GM12872 (cell line): ENCODE data around the gene TMEM121.

Experiments
- TF ChIP-seq, protein P1 (sequence below): IDR thresholded peaks from 3 replicates; pipeline ENCODE4 v1.5.1; 2011; ENCODE audit warnings: low read depth, mild to moderate bottlenecking, low read length, moderate library complexity; ENCODE audit not compliant: insufficient read depth

The TMEM121 gene

DNA sequence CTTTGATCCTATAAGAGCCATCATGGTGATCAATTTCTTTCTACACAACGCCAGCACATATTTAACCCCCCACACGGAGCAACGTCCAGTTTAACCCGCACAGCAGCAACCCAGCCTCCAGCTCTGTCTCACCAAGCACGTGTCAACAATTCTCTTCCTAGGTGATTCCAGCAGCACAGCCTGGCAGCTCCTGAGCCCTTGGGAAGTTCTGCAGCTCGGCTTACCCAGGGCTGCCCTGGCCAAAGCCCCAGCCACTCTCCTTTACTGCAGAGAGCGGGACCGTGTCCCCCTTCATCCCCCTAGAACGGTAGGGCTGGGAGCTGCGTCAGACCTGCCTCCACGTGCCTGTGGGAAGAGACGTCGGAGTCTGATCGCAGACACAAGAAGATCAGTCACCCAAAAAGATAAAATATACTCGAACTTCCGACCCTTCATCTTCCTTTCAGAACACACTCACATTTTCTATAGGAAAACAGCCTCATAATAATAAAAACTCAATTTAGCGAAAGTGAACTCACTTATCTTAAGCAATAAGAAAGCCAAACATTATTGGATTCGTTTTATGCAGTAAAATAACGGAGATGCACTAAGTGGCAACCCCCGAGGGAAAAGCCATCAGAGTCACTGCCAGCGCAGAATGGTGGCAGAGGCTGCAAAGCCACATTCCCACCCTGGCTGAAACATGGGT, 7.6 kb downstream of the TMEM121 start:
- TF ChIP-seq, protein P1, sequence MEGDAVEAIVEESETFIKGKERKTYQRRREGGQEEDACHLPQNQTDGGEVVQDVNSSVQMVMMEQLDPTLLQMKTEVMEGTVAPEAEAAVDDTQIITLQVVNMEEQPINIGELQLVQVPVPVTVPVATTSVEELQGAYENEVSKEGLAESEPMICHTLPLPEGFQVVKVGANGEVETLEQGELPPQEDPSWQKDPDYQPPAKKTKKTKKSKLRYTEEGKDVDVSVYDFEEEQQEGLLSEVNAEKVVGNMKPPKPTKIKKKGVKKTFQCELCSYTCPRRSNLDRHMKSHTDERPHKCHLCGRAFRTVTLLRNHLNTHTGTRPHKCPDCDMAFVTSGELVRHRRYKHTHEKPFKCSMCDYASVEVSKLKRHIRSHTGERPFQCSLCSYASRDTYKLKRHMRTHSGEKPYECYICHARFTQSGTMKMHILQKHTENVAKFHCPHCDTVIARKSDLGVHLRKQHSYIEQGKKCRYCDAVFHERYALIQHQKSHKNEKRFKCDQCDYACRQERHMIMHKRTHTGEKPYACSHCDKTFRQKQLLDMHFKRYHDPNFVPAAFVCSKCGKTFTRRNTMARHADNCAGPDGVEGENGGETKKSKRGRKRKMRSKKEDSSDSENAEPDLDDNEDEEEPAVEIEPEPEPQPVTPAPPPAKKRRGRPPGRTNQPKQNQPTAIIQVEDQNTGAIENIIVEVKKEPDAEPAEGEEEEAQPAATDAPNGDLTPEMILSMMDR = no peak

DNA sequence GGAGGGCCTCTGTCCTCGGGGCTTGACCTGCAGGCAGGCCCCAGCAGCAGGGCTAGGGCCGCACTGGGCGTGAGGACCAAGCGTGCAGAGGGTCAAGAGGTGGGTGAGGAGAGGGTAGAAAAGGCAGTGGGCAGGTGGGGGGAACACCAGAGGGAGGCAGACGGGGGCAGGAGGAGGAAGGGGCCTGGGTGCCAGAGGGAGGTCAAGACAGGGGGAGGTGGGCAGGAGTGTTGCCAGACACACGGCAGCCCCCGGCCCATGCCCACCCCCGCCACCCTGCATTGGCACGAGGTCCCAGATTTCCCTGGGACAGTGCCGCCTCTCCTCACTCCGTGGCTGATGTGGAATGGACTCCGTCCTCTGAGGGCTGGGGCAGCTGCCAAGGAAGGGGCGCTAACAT, 8.2 kb downstream of the TMEM121 start:
- TF ChIP-seq, protein P1 = no peak

DNA sequence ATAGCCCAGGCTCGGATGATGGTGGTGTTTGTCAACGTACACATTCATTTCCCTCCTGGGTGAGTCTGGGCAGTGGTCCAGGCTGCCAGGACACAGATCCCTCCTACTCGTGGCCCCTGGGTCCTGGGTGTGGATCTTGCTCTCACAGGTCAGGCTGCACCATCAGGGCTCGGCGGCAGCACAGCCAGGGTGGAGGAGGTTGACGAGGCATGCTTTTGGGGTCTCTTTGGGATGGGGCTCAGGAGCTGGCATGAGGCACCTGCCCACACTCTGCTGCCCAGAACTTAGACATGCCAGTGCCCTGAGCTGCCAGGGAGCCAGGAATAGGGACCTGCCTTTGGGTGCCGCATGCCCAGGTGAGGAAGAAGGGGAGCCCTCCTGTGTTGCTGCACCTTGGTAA, 9.7 kb downstream of the TMEM121 start:
- TF ChIP-seq, protein P1 = no peak

DNA sequence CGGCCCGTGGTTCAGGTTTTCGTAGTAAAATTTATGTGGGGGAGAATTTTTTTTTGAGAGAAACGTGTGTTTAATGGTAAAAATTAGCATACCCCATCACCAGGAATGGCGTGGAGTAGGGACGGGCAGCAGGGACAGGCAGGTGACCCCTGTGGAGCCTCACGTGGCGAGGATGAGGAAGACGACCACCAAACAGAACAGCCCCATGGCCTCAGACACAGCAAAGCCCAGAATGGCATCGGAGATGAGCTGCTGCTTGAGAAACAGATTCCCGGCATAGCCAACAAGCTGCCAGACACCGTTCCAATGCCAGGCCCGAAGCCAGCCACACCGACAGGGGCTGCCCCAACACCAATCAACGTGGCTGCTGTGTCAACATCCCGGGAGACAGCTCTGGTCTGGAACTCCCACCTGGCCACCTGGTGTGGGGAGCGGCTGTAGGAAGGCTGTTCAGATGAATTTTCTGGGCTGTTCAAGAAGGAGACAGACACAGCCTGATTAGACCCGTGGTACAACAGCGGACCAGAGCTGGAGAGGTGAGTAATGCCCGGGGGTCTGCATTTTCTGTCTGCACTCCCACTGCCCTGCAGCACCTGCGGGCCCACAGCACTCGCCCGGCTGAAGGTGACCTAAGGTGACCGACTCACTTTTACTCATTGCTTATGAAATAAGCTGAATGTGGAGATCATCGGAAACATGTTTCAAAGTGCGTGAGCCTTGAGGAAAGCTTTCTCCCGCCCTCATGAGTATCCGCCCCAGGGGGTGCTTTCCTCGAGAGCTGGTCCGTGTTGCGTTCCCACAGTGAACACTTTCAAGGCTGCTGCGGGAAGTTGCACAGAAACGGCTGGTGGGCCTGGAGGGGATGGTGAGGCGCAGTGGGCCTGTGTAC, 10.6 kb downstream of the TMEM121 start:
- TF ChIP-seq, protein P1 = no peak

DNA sequence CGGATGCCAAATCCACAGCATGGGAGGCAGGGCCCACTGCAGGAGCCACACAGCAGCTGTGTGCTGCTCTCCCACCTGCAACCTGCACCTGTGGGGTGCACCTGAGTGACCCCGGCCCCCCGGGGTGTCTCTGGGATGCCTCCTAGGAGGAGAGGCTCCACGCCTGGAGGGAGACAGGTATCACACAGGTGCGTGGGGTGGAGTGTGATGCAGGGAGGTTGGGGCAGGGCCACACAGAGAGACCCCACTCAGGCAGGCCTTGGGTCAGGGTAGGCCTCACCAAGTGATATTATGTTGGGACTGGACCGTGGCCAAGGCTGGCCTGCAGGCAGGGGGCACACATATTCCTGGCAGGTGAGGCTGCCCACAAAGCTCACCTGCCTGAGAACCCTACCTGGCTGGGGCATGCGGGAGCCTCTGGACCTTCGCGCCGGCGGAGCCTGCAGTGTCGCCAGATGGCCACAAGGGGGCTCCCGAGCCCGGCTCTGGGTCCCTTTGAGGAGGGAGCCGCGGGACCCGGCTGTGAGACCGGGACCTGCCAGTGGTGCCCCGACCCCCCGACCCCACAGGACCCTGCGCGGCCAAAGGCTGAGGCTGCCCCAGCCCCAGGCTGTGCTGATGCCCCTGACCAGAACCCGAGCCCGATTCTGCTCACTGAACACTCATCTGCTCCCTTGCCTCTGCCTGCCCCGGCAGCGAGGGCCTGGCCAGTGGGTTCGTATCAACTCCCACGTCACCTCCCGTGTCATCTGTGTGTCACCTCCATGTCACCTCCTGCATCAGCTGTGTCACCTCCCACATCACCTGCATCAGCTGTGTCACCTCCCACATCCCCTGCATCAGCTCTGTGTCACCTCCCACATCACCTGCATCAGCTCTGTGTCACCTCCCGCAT, 11.4 kb downstream of the TMEM121 start:
- TF ChIP-seq, protein P1 = peak; percentile 97

DNA sequence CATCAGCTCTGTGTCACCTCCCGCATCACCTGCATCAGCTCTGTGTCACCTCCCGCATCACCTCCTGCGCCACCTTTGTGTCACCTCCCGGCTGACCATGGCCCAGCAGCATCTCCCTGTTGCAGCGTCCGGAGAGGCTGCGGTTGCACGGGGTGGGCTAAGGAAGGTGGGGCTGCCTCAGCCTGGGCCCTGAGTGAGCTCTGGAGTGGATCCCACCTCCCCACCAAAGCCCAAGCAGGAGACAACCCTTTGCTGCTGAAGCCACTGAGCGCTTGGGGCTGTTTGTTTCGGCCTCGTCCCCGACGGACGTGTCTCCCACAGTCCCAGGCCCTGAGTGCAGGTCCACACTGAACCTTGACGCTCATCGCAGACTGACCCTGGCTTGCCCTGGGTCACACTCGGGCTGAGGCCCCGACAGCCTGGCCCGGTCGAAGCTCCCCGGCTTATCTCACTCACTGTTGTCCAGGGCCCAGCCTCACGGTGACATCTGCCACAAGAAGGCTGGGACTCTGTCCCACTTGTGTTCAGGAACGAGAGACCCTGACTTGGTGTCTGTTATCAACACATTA, 12.2 kb downstream of the TMEM121 start:
- TF ChIP-seq, protein P1 = no peak
